ENCODE results near the gene MGAT4B. TPM values are rescaled to one million over a fixed set of nuclear protein-coding genes. Genes with fewer than 3 reads are reported as not detected.

Gene MGAT4B
- total RNA-seq, 1 donor from 2014 or later = 193 TPM

- H3K27me3 Mint-ChIP-seq (ENCODE audit: low read depth, unreplicated experiment) = no peaks in the 10 kb centered on the region
- Histone ChIP-seq H3K4me2 (ENCODE audit: low read length) (peak overlapping the region; percentile 92), H3K4me1 (ENCODE audit: insufficient read depth, low read length) (peaks cover 21% of the 10 kb centered on the region), H4K20me1 (ENCODE audit: insufficient read depth, low read length) (peaks cover 51% of the 10 kb centered on the region), H3K9me3 (ENCODE audit: insufficient read depth, low read depth, low read length) (no peaks in the 10 kb centered on the region), H3K4me3 (ENCODE audit: insufficient read depth, low read depth, low read length) (peak overlapping the region; percentile 71), H3K79me2 (ENCODE audit: insufficient read depth, low read length) (peaks cover 43% of the 10 kb centered on the region), H3K27ac (ENCODE audit: low read depth, low read length) (peak overlapping the region; percentile 30), H3K9ac (ENCODE audit: low read length) (peak overlapping the region; percentile 83), H2AFZ (ENCODE audit: low read depth, low read length) (peak overlapping the region; percentile 18), H3K27me3 (ENCODE audit: insufficient read depth, low read length) (no peaks in the 10 kb centered on the region), H3K36me3 (ENCODE audit: insufficient read depth, low read length) (no peaks in the 10 kb centered on the region)
- peaks cover 7% of the 10 kb centered on the region for H3K36me3 Mint-ChIP-seq (ENCODE audit: low read depth, unreplicated experiment)
- peaks cover 14% of the 10 kb centered on the region for H3K4me1 Mint-ChIP-seq (ENCODE audit: low read depth, unreplicated experiment)
- no peak for TF ChIP-seq CTCF (IDR thresholded peaks at IDR 0.05; ENCODE audit: insufficient read depth, low read depth, low read length)
- peak overlapping the region; percentile 85 for H3K4me3 Mint-ChIP-seq (ENCODE audit: unreplicated experiment)
- H3K9me3 Mint-ChIP-seq (ENCODE audit: unreplicated experiment) = no peaks in the 10 kb centered on the region
- DNase-seq (ENCODE audit: low read depth) (no peak), FAIRE-seq (no peak)
- H3K27ac Mint-ChIP-seq (ENCODE audit: unreplicated experiment) = no peak overlapping the region
Observed at GRCh38 chr5:179805070-179805528, 1.6 kb downstream of the MGAT4B start.

DNA sequence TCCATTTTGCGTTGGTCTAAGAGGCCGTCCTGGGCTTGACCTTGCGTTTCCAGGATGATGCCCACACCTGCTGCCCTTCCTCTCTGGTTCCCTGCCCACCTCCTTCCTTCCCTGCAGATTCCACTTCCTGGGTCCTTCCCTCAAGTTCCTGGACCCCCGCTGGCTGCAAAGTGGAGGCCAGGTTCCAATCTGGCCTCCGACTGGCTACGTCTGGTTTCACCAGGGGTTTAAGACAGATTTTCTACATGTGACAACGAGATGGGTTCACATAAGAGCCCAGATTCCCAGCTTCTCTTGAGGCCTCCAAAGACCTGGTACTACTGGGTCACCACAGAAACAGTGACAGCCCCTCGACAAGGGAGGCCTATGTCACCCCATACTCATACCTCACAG, 2.1 kb downstream of the MGAT4B start:
- H3K4me3 Mint-ChIP-seq (ENCODE audit: unreplicated experiment) = peak overlapping the region; percentile 85
- Histone ChIP-seq H3K79me2 (ENCODE audit: insufficient read depth, low read length) (peaks cover 43% of the 10 kb centered on the region), H2AFZ (ENCODE audit: low read depth, low read length) (no peak overlapping the region), H3K4me3 (ENCODE audit: insufficient read depth, low read depth, low read length) (no peak overlapping the region), H3K4me1 (ENCODE audit: insufficient read depth, low read length) (peaks cover 21% of the 10 kb centered on the region), H3K36me3 (ENCODE audit: insufficient read depth, low read length) (no peaks in the 10 kb centered on the region), H4K20me1 (ENCODE audit: insufficient read depth, low read length) (peaks cover 54% of the 10 kb centered on the region), H3K9ac (ENCODE audit: low read length) (peak overlapping the region; percentile 83), H3K27ac (ENCODE audit: low read depth, low read length) (no peak overlapping the region), H3K4me2 (ENCODE audit: low read length) (peak overlapping the region; percentile 92), H3K27me3 (ENCODE audit: insufficient read depth, low read length) (no peaks in the 10 kb centered on the region), H3K9me3 (ENCODE audit: insufficient read depth, low read depth, low read length) (no peaks in the 10 kb centered on the region)
- peaks cover 14% of the 10 kb centered on the region for H3K4me1 Mint-ChIP-seq (ENCODE audit: low read depth, unreplicated experiment)
- H3K9me3 Mint-ChIP-seq (ENCODE audit: unreplicated experiment) = no peaks in the 10 kb centered on the region
- no peaks in the 10 kb centered on the region for H3K27me3 Mint-ChIP-seq (ENCODE audit: low read depth, unreplicated experiment)
- TF ChIP-seq EZH2 (IDR thresholded peaks at IDR 0.05; ENCODE audit: insufficient read depth, low read length) (no peak), CTCF (IDR thresholded peaks at IDR 0.05; ENCODE audit: insufficient read depth, low read depth, low read length) (no peak)
- DNase-seq (ENCODE audit: low read depth) = no peak
- peaks cover 9% of the 10 kb centered on the region for H3K36me3 Mint-ChIP-seq (ENCODE audit: low read depth, unreplicated experiment)
- no peak overlapping the region for H3K27ac Mint-ChIP-seq (ENCODE audit: unreplicated experiment)
- no peak for FAIRE-seq

- Mint-ChIP-seq H3K27ac (ENCODE audit: unreplicated experiment) (no peak overlapping the region), H3K9me3 (ENCODE audit: unreplicated experiment) (no peaks in the 10 kb centered on the region), H3K4me3 (ENCODE audit: unreplicated experiment) (peak overlapping the region; percentile 85), H3K4me1 (ENCODE audit: low read depth, unreplicated experiment) (peaks cover 14% of the 10 kb centered on the region), H3K36me3 (ENCODE audit: low read depth, unreplicated experiment) (peaks cover 14% of the 10 kb centered on the region), H3K27me3 (ENCODE audit: low read depth, unreplicated experiment) (no peaks in the 10 kb centered on the region)
- Histone ChIP-seq H3K9me3 (ENCODE audit: insufficient read depth, low read depth, low read length) (no peaks in the 10 kb centered on the region), H3K27me3 (ENCODE audit: insufficient read depth, low read length) (no peaks in the 10 kb centered on the region), H3K79me2 (ENCODE audit: insufficient read depth, low read length) (peaks cover 43% of the 10 kb centered on the region), H3K4me2 (ENCODE audit: low read length) (peak overlapping the region; percentile 92), H3K36me3 (ENCODE audit: insufficient read depth, low read length) (no peaks in the 10 kb centered on the region), H4K20me1 (ENCODE audit: insufficient read depth, low read length) (peaks cover 61% of the 10 kb centered on the region), H3K4me3 (ENCODE audit: insufficient read depth, low read depth, low read length) (no peak overlapping the region), H3K9ac (ENCODE audit: low read length) (peak overlapping the region; percentile 40), H3K4me1 (ENCODE audit: insufficient read depth, low read length) (peaks cover 21% of the 10 kb centered on the region), H3K27ac (ENCODE audit: low read depth, low read length) (no peak overlapping the region), H2AFZ (ENCODE audit: low read depth, low read length) (no peak overlapping the region)
- TF ChIP-seq EZH2 (IDR thresholded peaks at IDR 0.05; ENCODE audit: insufficient read depth, low read length) (no peak), CTCF (IDR thresholded peaks at IDR 0.05; ENCODE audit: insufficient read depth, low read depth, low read length) (no peak)
- DNase-seq (ENCODE audit: low read depth) = no peak
- FAIRE-seq = no peak
Observed at GRCh38 chr5:179803651-179804554, 2.8 kb downstream of the MGAT4B start.
